H1 (cell line): ENCODE data around the gene XPNPEP1. TPM values are rescaled to one million over a fixed set of nuclear protein-coding genes. Genes with fewer than 3 reads are reported as not detected.

Experiments
- CTCF ChIA-PET: fragments of 300-600 bp; sonication (Branson Sonifier 250); formaldehyde crosslinking; loops from one replicate; lab custom pipeline; 2021; ENCODE audit not compliant: partially characterized antibody; lab: Charles Lee
- POLR2A ChIA-PET: fragments of 300-600 bp; sonication (Branson Sonifier 250); formaldehyde crosslinking; loops from one replicate; lab custom pipeline; 2021; ENCODE audit warnings: inconsistent platforms; ENCODE audit not compliant: partially characterized antibody; lab: Charles Lee
- DNase-seq, 2 experiments: peaks; one replicate each; pipeline versions ENCODE4 v3.0.0 to v3.0.0-alpha.2; 2010 to 2022; ENCODE audit warnings: low spot score in 2 of 2, low read depth in 1 of 2, mixed read lengths in 1 of 2
- FAIRE-seq: peaks from 2 replicates; lab custom pipeline; 2011; peaks lifted over from hg19 to GRCh38; lab: Jason Lieb, UNC
- H2AFZ ChIP-seq: 2 replicates; pipeline ENCODE4 v1.8.1; 2012; ENCODE audit warnings: low read length, inconsistent platforms
- H2AK5ac ChIP-seq: 2 replicates; pipeline ENCODE4 v1.6.1; 2013; ENCODE audit warnings: low read depth, low read length
- H2BK120ac ChIP-seq: replicated peaks from 2 replicates; pipeline ENCODE3; 2013; ENCODE audit warnings: low read depth, low read length, inconsistent platforms
- H2BK12ac ChIP-seq: 2 replicates; pipeline ENCODE4 v1.6.1; 2013; ENCODE audit warnings: low read depth, low read length
- H2BK15ac ChIP-seq: 2 replicates; pipeline ENCODE4 v1.6.1; 2013; ENCODE audit warnings: low read length
- H2BK20ac ChIP-seq: 2 replicates; pipeline ENCODE4 v1.6.1; 2013; ENCODE audit warnings: low read length
- H2BK5ac ChIP-seq: 2 replicates; pipeline ENCODE4 v1.6.1; 2013; ENCODE audit warnings: low read depth, low read length
- H3K14ac ChIP-seq: 2 replicates; pipeline ENCODE4 v1.6.1; 2013; ENCODE audit warnings: inconsistent platforms; ENCODE audit not compliant: insufficient read length
- H3K18ac ChIP-seq: 2 replicates; pipeline ENCODE4 v1.6.1; 2013; ENCODE audit warnings: low read length; ENCODE audit errors: extremely low read depth
- H3K23ac ChIP-seq: 2 replicates; pipeline ENCODE4 v1.6.1; 2013; ENCODE audit warnings: inconsistent platforms; ENCODE audit not compliant: insufficient read length
- H3K23me2 ChIP-seq: 2 replicates; pipeline ENCODE4 v1.6.1; 2013; ENCODE audit warnings: low read depth, low read length
- H3K27ac ChIP-seq: 2 replicates; pipeline ENCODE4 v1.6.1; 2011; ENCODE audit warnings: low read depth, low read length, inconsistent platforms
- H3K27me3 ChIP-seq, 4 experiments: replicated peaks in 1 of 4; 1 replicate in 1 of 4; 2 replicates in 3 of 4; pipeline versions ENCODE4 v1.6.1 to v1.8.1; 2011 to 2013; ENCODE audit warnings: low read length in 3 of 4, mild to moderate bottlenecking in 3 of 4, inconsistent platforms in 2 of 4, mixed read lengths in 2 of 4, moderate library complexity in 1 of 4; ENCODE audit not compliant: control insufficient read depth in 3 of 4, insufficient read depth in 3 of 4; ENCODE audit errors: extremely low read depth in 1 of 4
- H3K36me3 ChIP-seq, 4 experiments: 2 replicates each; pipeline versions ENCODE4 v1.6.1 to v1.8.1; 2011 to 2013; ENCODE audit warnings: mild to moderate bottlenecking in 4 of 4, low read length in 3 of 4, moderate library complexity in 2 of 4, control low read depth in 1 of 4, inconsistent platforms in 1 of 4; ENCODE audit not compliant: insufficient read depth in 4 of 4, control insufficient read depth in 2 of 4
- H3K4ac ChIP-seq: replicated peaks from 2 replicates; pipeline ENCODE3; 2013; ENCODE audit warnings: low read length, low read depth, mixed read lengths, inconsistent platforms; ENCODE audit not compliant: insufficient read length
- H3K4me1 ChIP-seq, 4 experiments: replicated peaks in 1 of 4; 1 replicate in 1 of 4; 2 replicates in 3 of 4; pipeline versions ENCODE4 v1.6.1 to v1.8.1; 2011 to 2013; ENCODE audit warnings: low read length in 3 of 4, inconsistent platforms in 2 of 4, mixed read lengths in 1 of 4; ENCODE audit not compliant: insufficient read depth in 4 of 4, control insufficient read depth in 3 of 4
- H3K4me2 ChIP-seq, 2 experiments: 2 replicates each; pipeline versions ENCODE4 v1.6.1 to v1.8.1; 2011 to 2013; ENCODE audit warnings: low read depth in 2 of 2, low read length in 2 of 2, control low read depth in 1 of 2, inconsistent platforms in 1 of 2, mild to moderate bottlenecking in 1 of 2; ENCODE audit not compliant: insufficient read depth in 1 of 2
- H3K4me3 ChIP-seq, 4 experiments: fragments of 200-600, 300-600 bp in 1 of 4; sonication (generic), shearing (Covaris generic), sonication (Bioruptor Twin) in 1 of 4; 2 replicates each; pipeline versions ENCODE4 v1.5.1 to v1.8.1; 2011 to 2016; ENCODE audit warnings: low read length in 4 of 4, low read depth in 3 of 4, control low read depth in 2 of 4, inconsistent platforms in 2 of 4, mild to moderate bottlenecking in 2 of 4, mixed read lengths in 1 of 4, moderate library complexity in 1 of 4; ENCODE audit not compliant: insufficient read depth in 2 of 4; ENCODE audit errors: extremely low read depth in 1 of 4
- H3K56ac ChIP-seq: replicated peaks from 2 replicates; pipeline ENCODE3; 2013; ENCODE audit warnings: low read depth, mild to moderate bottlenecking, mixed read lengths, low read length, inconsistent platforms; ENCODE audit not compliant: insufficient read length
- H3K79me1 ChIP-seq: 2 replicates; pipeline ENCODE4 v1.6.1; 2013; ENCODE audit warnings: low read depth, low read length, control low read depth
- H3K79me2 ChIP-seq, 2 experiments: 2 replicates each; pipeline versions ENCODE4 v1.6.1 to v1.8.1; 2012 to 2013; ENCODE audit warnings: low read length in 2 of 2, mild to moderate bottlenecking in 2 of 2, inconsistent platforms in 1 of 2; ENCODE audit not compliant: insufficient read depth in 2 of 2, control insufficient read depth in 1 of 2
- H3K9ac ChIP-seq, 4 experiments: replicated peaks in 1 of 4; 1 replicate in 1 of 4; 2 replicates in 3 of 4; pipeline versions ENCODE4 v1.6.1 to v1.8.1; 2011 to 2013; ENCODE audit warnings: low read depth in 3 of 4, low read length in 3 of 4, control low read depth in 2 of 4, mild to moderate bottlenecking in 2 of 4, moderate library complexity in 2 of 4, inconsistent platforms in 1 of 4; ENCODE audit errors: extremely low read depth in 1 of 4
- H3K9me3 ChIP-seq, 2 experiments: 2 replicates each; pipeline versions ENCODE4 v1.6.1 to v1.8.1; 2012 to 2013; ENCODE audit warnings: mild to moderate bottlenecking in 2 of 2, moderate library complexity in 2 of 2, control low read depth in 1 of 2, inconsistent platforms in 1 of 2, low read depth in 1 of 2, low read length in 1 of 2, mixed read lengths in 1 of 2; ENCODE audit not compliant: insufficient read depth in 2 of 2
- H4K20me1 ChIP-seq, 2 experiments: replicated peaks in 1 of 2; 2 replicates each; pipeline versions ENCODE3 to v1.8.1; 2011 to 2013; ENCODE audit warnings: inconsistent platforms in 2 of 2, low read length in 2 of 2, mild to moderate bottlenecking in 1 of 2; ENCODE audit not compliant: insufficient read depth in 2 of 2, control insufficient read depth in 1 of 2
- H4K5ac ChIP-seq: 2 replicates; pipeline ENCODE4 v1.6.1; 2013; ENCODE audit warnings: low read length, low read depth, mixed read lengths, inconsistent platforms; ENCODE audit not compliant: insufficient read length
- H4K8ac ChIP-seq: 2 replicates; pipeline ENCODE4 v1.8.0; 2013; ENCODE audit warnings: mild to moderate bottlenecking, moderate library complexity, low read length, inconsistent platforms; ENCODE audit not compliant: insufficient read depth; ENCODE audit errors: extremely low read depth
- H4K91ac ChIP-seq: replicated peaks from 2 replicates; pipeline ENCODE3; 2013; ENCODE audit warnings: low read length, mixed read lengths, inconsistent platforms; ENCODE audit not compliant: insufficient read length
- BACH1 ChIP-seq: IDR thresholded peaks from 2 replicates; pipeline ENCODE4 v1.6.1; 2012; ENCODE audit warnings: low read length, improper control_type of control experiment
- CHD2 ChIP-seq: IDR thresholded peaks from 2 replicates; pipeline ENCODE4 v1.6.1; 2012; ENCODE audit warnings: low read length, improper control_type of control experiment
- CREB1 ChIP-seq: IDR thresholded peaks from 2 replicates; pipeline ENCODE4 v1.6.1; 2012; ENCODE audit warnings: inconsistent platforms
- EP300 ChIP-seq, 2 experiments: IDR thresholded peaks; 1 replicate in 1 of 2; 2 replicates in 1 of 2; pipeline ENCODE4 v1.6.1; 2011 to 2012; ENCODE audit warnings: low read depth in 2 of 2, low read length in 2 of 2, mild to moderate bottlenecking in 2 of 2, borderline replicate concordance in 1 of 2, inconsistent platforms in 1 of 2, moderate library complexity in 1 of 2
- HDAC2 ChIP-seq, 2 experiments: fragments of 300-600 bp in 1 of 2; sonication (generic) in 1 of 2; IDR thresholded peaks; 2 replicates each; pipeline ENCODE4 v1.6.1; 2011 to 2012; ENCODE audit warnings: low read depth in 2 of 2, low read length in 2 of 2, mild to moderate bottlenecking in 2 of 2, moderate library complexity in 2 of 2, borderline replicate concordance in 1 of 2, inconsistent platforms in 1 of 2
- JUN ChIP-seq: IDR thresholded peaks from 2 replicates; pipeline ENCODE4 v1.6.1; 2011; ENCODE audit warnings: low read depth, mild to moderate bottlenecking, improper control_type of control experiment, low read length
- KDM4A ChIP-seq: IDR thresholded peaks from one replicate; pipeline ENCODE4 v1.7.1; 2012; ENCODE audit warnings: low read depth, mild to moderate bottlenecking, moderate library complexity, low read length, inconsistent platforms; ENCODE audit not compliant: severe bottlenecking
- POU5F1 ChIP-seq: IDR thresholded peaks from 2 replicates; pipeline ENCODE4 v1.6.1; 2011; ENCODE audit warnings: low read depth, mild to moderate bottlenecking, low read length, moderate library complexity
- RNF2 ChIP-seq: fragments of 200-900, 300-1000 bp; sonication (generic); IDR thresholded peaks from 2 replicates; pipeline ENCODE4 v1.7.1; 2016; ENCODE audit warnings: borderline replicate concordance, low read depth, mild to moderate bottlenecking, antibody characterized with exemption, low read length; ENCODE audit not compliant: poor library complexity, severe bottlenecking; ENCODE audit errors: missing control alignments
- SP1 ChIP-seq: IDR thresholded peaks from 2 replicates; pipeline ENCODE4 v1.6.1; 2011; ENCODE audit warnings: low read depth, low read length
- SP4 ChIP-seq: IDR thresholded peaks from 2 replicates; pipeline ENCODE4 v1.6.1; 2012; ENCODE audit warnings: low read length, inconsistent platforms
- SUZ12 ChIP-seq: fragments of 200-600 bp; sonication (generic); IDR thresholded peaks from 2 replicates; pipeline ENCODE4 v1.6.1; 2012; ENCODE audit warnings: mild to moderate bottlenecking, inconsistent platforms, low read length, moderate library complexity, mixed read lengths
- TAF1 ChIP-seq: IDR thresholded peaks from 2 replicates; pipeline ENCODE4 v1.6.1; 2011; ENCODE audit warnings: mild to moderate bottlenecking, low read depth, low read length
- TAF7 ChIP-seq: optimal IDR thresholded peaks from 2 replicates; pipeline ENCODE3; 2011; ENCODE audit warnings: low read depth, mild to moderate bottlenecking, inconsistent platforms, low read length, moderate library complexity, borderline replicate concordance
- WGBS, 2 experiments: shearing (Covaris generic) in 1 of 2; methylation state at CpG; one replicate each; pipeline versions ENCODE4 v1.1.6 to v1.1.7; 2013 to 2015; ENCODE audit warnings: low lambda C conversion rate in 2 of 2, mixed read lengths in 2 of 2, inconsistent platforms in 1 of 2, low coverage in 1 of 2, missing lambda C conversion rate in 1 of 2; ENCODE audit not compliant: insufficient replicate concordance in 2 of 2, insufficient coverage in 1 of 2, insufficient read length in 1 of 2; ENCODE audit errors: extremely low coverage in 1 of 2, missing lambda C conversion rate in 1 of 2; 5-methylcytosine and 5-hydroxymethylcytosine counted together
- polyA plus RNA-seq, 7 experiments: library from polyadenylated mRNA; depleted of rRNA in 3 of 7; stranded (reverse) in 5 of 7; unstranded in 2 of 7; fragments of >200 nt in 5 of 7; fragments of 200-250 nt in 2 of 7; gene quantifications; 1 replicate in 5 of 7; 2 replicates in 1 of 7; 4 replicates in 1 of 7; pipeline versions ENCODE4 v1.2.1 to v1.2.3, GENCODE V29; 2011 to 2013; ENCODE audit warnings: missing spikeins in 2 of 7, mixed read lengths in 2 of 7
- total RNA-seq: library from RNA; stranded (reverse); fragmentation: NEBNext Ultra II Directional; extraction: Animal tissue kit (Norgen Biotek cat#: 25700); gene quantifications from 2 replicates; pipeline ENCODE4 v1.2.1, GENCODE V29; 2021

The XPNPEP1 gene
- total and polyA plus RNA-seq, 2 of the 8 experiments (the other 6 are each of a cell fraction or from before 2014, with no cell fraction given): 61.1 to 201 TPM

DNA sequence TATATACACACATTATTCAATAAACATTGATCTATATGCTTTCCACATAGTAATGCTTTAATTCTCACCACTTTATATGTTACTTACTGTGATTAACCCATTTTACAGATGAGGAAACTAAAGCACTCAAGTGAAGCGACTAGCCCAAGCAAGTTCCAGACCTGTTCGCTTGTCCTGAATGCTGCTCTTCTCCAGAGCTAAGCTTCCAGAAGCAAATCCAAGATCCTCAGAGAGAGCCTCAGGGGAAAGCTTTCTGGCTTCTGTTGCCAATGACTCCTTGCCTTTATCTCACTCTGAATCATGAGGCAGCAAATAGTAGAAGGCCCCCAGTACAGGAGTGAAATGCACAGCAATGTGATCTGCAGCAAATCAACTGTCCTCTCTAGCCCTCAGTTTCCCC, 32.2 kb downstream of the XPNPEP1 start:
- Histone ChIP-seq H2BK5ac (no peak overlapping the region), H2AFZ (no peak overlapping the region), H4K20me1 (no peaks in the 10 kb centered on the region), H3K14ac (no peak overlapping the region), H4K8ac (no peak overlapping the region), H3K79me1 (peaks cover 2% of the 10 kb centered on the region; the same call in 1 of the 2 replicates), H3K4ac (no peak overlapping the region), H3K4me1 (peaks cover 0 to 8% (median 2%) of the 10 kb centered on the region in 4 experiments; a peak in 6 of 7 replicates), H2BK120ac (no peak overlapping the region), H3K56ac (no peak overlapping the region), H2BK20ac (no peak overlapping the region), H3K79me2 (0 out of 4 replicates have a peak, but pooled peaks cover 0 to 4% of the 10 kb centered on the region in 2 experiments), H2BK12ac (no peak overlapping the region), H3K27ac (no peak overlapping the region), H4K5ac (no peak overlapping the region), H2AK5ac (no peak overlapping the region), H3K4me3 (no peak overlapping the region), H3K9ac (no peak overlapping the region), H3K18ac (no peak overlapping the region), H2BK15ac (no peak overlapping the region), H4K91ac (no peak overlapping the region), H3K4me2 (no peak overlapping the region), H3K36me3 (peaks cover 0 to 12% (median 3%) of the 10 kb centered on the region in 4 experiments; a peak in 5 of 8 replicates), H3K27me3 (no peaks in the 10 kb centered on the region), H3K23ac (no peak overlapping the region), H3K23me2 (no peaks in the 10 kb centered on the region; the same call in 1 of the 2 replicates), H3K9me3 (no peaks in the 10 kb centered on the region)
- no peak for DNase-seq
- ChIA-PET CTCF (interaction anchor here (1.3 to 2.0 kb wide), 4 partner anchors 66 to 247 kb away, joined by 3 to 6 read pairs (median 4); no protein-coding TSS in a partner anchor), POLR2A (interaction anchor here (0.7 to 1.1 kb wide), 2 partner anchors 11 to 79 kb away, joined by 3 to 4 read pairs; no protein-coding TSS in a partner anchor)
- WGBS, 2 experiments: 100% methylated on average over 2 of the region's 2 CpGs; no CpG with 5 or more reads in 1 of the 2 experiments
- no peak for FAIRE-seq
- no peak for TF ChIP-seq TAF1
- no peak for TF ChIP-seq TAF7
- TF ChIP-seq CREB1: no peak
- no peak for TF ChIP-seq JUN
- TF ChIP-seq CHD2: no peak
- no peak for TF ChIP-seq BACH1
- TF ChIP-seq KDM4A: no peak
- TF ChIP-seq POU5F1: no peak
- no peak for TF ChIP-seq EP300 (IDR thresholded peaks at IDR 0.05; ENCODE audit: borderline replicate concordance in 1 of 2, low read depth in 2 of 2, low read length in 2 of 2)
- no peak for TF ChIP-seq SUZ12
- TF ChIP-seq SP1: no peak
- no peak for TF ChIP-seq SP4
- no peak for TF ChIP-seq HDAC2 (IDR thresholded peaks at IDR 0.05; ENCODE audit: borderline replicate concordance in 1 of 2, low read depth in 2 of 2, low read length in 2 of 2)
- TF ChIP-seq RNF2: no peak
